Activated CD8-positive, alpha-beta T cell treated with anti-CD3 and anti-CD28 coated beads for 36 hours (primary cell): ENCODE data around the gene RGS7BP. TPM values are rescaled to one million over a fixed set of nuclear protein-coding genes. Genes with fewer than 3 reads are reported as not detected.
"Not testable (repeated sequence)": the region's sequence is repeated elsewhere in the genome, so short reads cannot be mapped to it uniquely, and the experiment has no call there.

ENCODE experiments used
- ATAC-seq: fragments of 200-7000 bp; cut with Tn5 transposase; one replicate; pipeline ENCODE4 v1.10.0; 2021; ENCODE audit warnings: mild to moderate bottlenecking, moderate library complexity
- CTCF ChIA-PET: fragments of 350-600 bp; sonication (Branson Sonifier 250); formaldehyde crosslinking; loops from one replicate; lab custom pipeline; 2021; ENCODE audit warnings: antibody characterized with exemption; lab: Charles Lee
- POLR2A ChIA-PET: fragments of 350-600 bp; sonication (Branson Sonifier 250); formaldehyde crosslinking; loops from one replicate; lab custom pipeline; 2021; ENCODE audit warnings: antibody characterized with exemption; lab: Charles Lee
- DNase-seq: peaks from one replicate; pipeline ENCODE4 v3.0.0-alpha.2; 2020
- H3K27ac Mint-ChIP-seq: one replicate; pipeline ENCODE4 v1.8.0; 2021; ENCODE audit warnings: mild to moderate bottlenecking, mixed read lengths
- H3K27me3 Mint-ChIP-seq: one replicate; pipeline ENCODE4 v1.8.0; 2021; ENCODE audit warnings: mixed read lengths
- H3K36me3 Mint-ChIP-seq: one replicate; pipeline ENCODE4 v1.8.0; 2021; ENCODE audit warnings: low read depth, mixed read lengths
- H3K4me1 Mint-ChIP-seq: one replicate; pipeline ENCODE4 v1.8.0; 2021; ENCODE audit warnings: low read depth, mixed read lengths
- H3K4me3 Mint-ChIP-seq: one replicate; pipeline ENCODE4 v1.8.0; 2021; ENCODE audit warnings: mild to moderate bottlenecking, moderate library complexity, mixed read lengths
- H3K9me3 Mint-ChIP-seq: one replicate; pipeline ENCODE4 v1.8.0; 2021; ENCODE audit warnings: mixed read lengths
- CTCF ChIP-seq: fragments of 200-600 bp; IDR thresholded peaks from one replicate; pipeline ENCODE4 v1.8.0; 2022; ENCODE audit warnings: antibody characterized with exemption, mild to moderate bottlenecking
- intact Hi-C: fragments of 100-400 bp; cut with micrococcal nuclease; formaldehyde crosslinking; loops from one replicate; pipeline ENCODE4 v1.10.0; 2022
- total RNA-seq, 2 experiments: library from RNA; stranded (reverse); gene quantifications; one replicate each; pipeline ENCODE4 v1.2.3, GENCODE V29; 2021

The RGS7BP gene
- total RNA-seq, 2 experiments from 2014 or later: not detected

GRCh38 chr5:64532657-64533056 is 26.8 kb downstream of the RGS7BP start:
- H3K4me3 Mint-ChIP-seq: no peak overlapping the region
- CTCF ChIA-PET: no interaction called here
- POLR2A ChIA-PET: no interaction called here

GRCh38 chr5:64534033-64534432 is 28.2 kb downstream of the RGS7BP start:
- no peaks in the 10 kb centered on the region for H3K27me3 Mint-ChIP-seq
- CTCF ChIA-PET: no interaction called here
- DNase-seq (no peak), ATAC-seq (no peak)
- H3K36me3 Mint-ChIP-seq: no peaks in the 10 kb centered on the region
- no peak for TF ChIP-seq CTCF
- no peak overlapping the region for H3K4me3 Mint-ChIP-seq
- no peaks in the 10 kb centered on the region for H3K9me3 Mint-ChIP-seq
- no peaks in the 10 kb centered on the region for H3K4me1 Mint-ChIP-seq
- intact Hi-C loops: no loop called here
- POLR2A ChIA-PET: no interaction called here
- H3K27ac Mint-ChIP-seq: no peak overlapping the region

More at GRCh38 chr5:64532657-64533056, 26.8 kb downstream of the RGS7BP start:
- DNase-seq: no peak
- Mint-ChIP-seq H3K36me3 (no peaks in the 10 kb centered on the region), H3K4me1 (no peaks in the 10 kb centered on the region), H3K9me3 (no peaks in the 10 kb centered on the region), H3K27ac (no peak overlapping the region), H3K27me3 (no peaks in the 10 kb centered on the region)
- TF ChIP-seq CTCF: no peak
- ATAC-seq: no peak
- intact Hi-C loops: no loop called here

- intact Hi-C loops: no loop called here
- ATAC-seq: no peak
- POLR2A ChIA-PET: no interaction called here
- no peaks in the 10 kb centered on the region for H3K36me3 Mint-ChIP-seq
- H3K9me3 Mint-ChIP-seq: peaks cover 8% of the 10 kb centered on the region
- no peak for TF ChIP-seq CTCF
- DNase-seq: no peak
- CTCF ChIA-PET: no interaction called here
- peaks cover 3% of the 10 kb centered on the region for H3K27me3 Mint-ChIP-seq
- H3K4me1 Mint-ChIP-seq: no peaks in the 10 kb centered on the region
- H3K4me3 Mint-ChIP-seq: no peak overlapping the region
- H3K27ac Mint-ChIP-seq: no peak overlapping the region
Observed at GRCh38 chr5:64557911-64558310, 52.1 kb downstream of the RGS7BP start.

GRCh38 chr5:64558641-64559040 is 52.8 kb downstream of the RGS7BP start:
- H3K36me3 Mint-ChIP-seq, POLR2A ChIA-PET, DNase-seq, H3K9me3 Mint-ChIP-seq, intact Hi-C loops, H3K4me1 Mint-ChIP-seq, ATAC-seq, CTCF ChIA-PET, H3K27ac Mint-ChIP-seq, H3K4me3 Mint-ChIP-seq, H3K27me3 Mint-ChIP-seq: not testable (repeated sequence)

- H3K4me3 Mint-ChIP-seq: no peak overlapping the region
- no peak for ATAC-seq
- no peak for DNase-seq
- no peak overlapping the region for H3K27ac Mint-ChIP-seq
- intact Hi-C loops: no loop called here
- H3K9me3 Mint-ChIP-seq: no peaks in the 10 kb centered on the region
- TF ChIP-seq CTCF: no peak
- peaks cover 5% of the 10 kb centered on the region for H3K27me3 Mint-ChIP-seq
- H3K36me3 Mint-ChIP-seq: no peaks in the 10 kb centered on the region
- H3K4me1 Mint-ChIP-seq: no peaks in the 10 kb centered on the region
- POLR2A ChIA-PET: interaction anchor here (0.5 kb wide), 1 partner anchor 1819 kb away, joined by 3 read pairs; no protein-coding TSS in a partner anchor
- CTCF ChIA-PET: no interaction called here
Observed at GRCh38 chr5:64566310-64566916, 60.6 kb downstream of the RGS7BP start.
